ENCODE measurements around the gene TKTL1.

TKTL1 gene

GRCh38 chrX:154362085-154362742, 66.6 kb downstream of the TKTL1 start:
- DNase-seq: no peak

GRCh38 chrX:154363706-154364439, 68.3 kb downstream of the TKTL1 start:
- DNase-seq: no peak

- DNase-seq: no peak
These were observed 69.5 kb downstream of the TKTL1 start for GRCh38 chrX:154365052-154365600.

GRCh38 chrX:154365997-154366665, 70.5 kb downstream of the TKTL1 start:
- DNase-seq: no peak

- DNase-seq: no peak
These were observed 71.1 kb downstream of the TKTL1 start for GRCh38 chrX:154366666-154367055.

GRCh38 chrX:154367474-154368308, 72.1 kb downstream of the TKTL1 start:
- no peak for DNase-seq

- DNase-seq: peak; percentile 91
These were observed 73.2 kb downstream of the TKTL1 start for GRCh38 chrX:154368630-154369448.

- DNase-seq: peak; percentile 96
These were observed 74.1 kb downstream of the TKTL1 start for GRCh38 chrX:154369449-154370299.

- DNase-seq: no peak
These were observed 74.9 kb downstream of the TKTL1 start for GRCh38 chrX:154370300-154371016.

GRCh38 chrX:154371017-154371788, 75.6 kb downstream of the TKTL1 start:
- peak; percentile 95 for DNase-seq

GRCh38 chrX:154371789-154372300, 76.2 kb downstream of the TKTL1 start:
- no peak for DNase-seq

- DNase-seq: peak; percentile 79
These were observed 77.0 kb downstream of the TKTL1 start for GRCh38 chrX:154372612-154373022.

GRCh38 chrX:154373340-154374306, 78.0 kb downstream of the TKTL1 start:
- peak; percentile 94 for DNase-seq

GRCh38 chrX:154374313-154375155, 78.9 kb downstream of the TKTL1 start, which contains the start of gene FLNA:
Gene FLNA (minus strand): TSS chrX:154374634. CDS start chrX:154371245, 3,389 bp downstream.
- peak; percentile 83 for DNase-seq

GRCh38 chrX:154375156-154375504, 79.5 kb downstream of the TKTL1 start:
- no peak for DNase-seq

- peak; percentile 61 for DNase-seq
These were observed 81.2 kb downstream of the TKTL1 start for GRCh38 chrX:154376774-154377173.

All from fibroblast of skin of scalp (primary cell).